Measurements from ENCODE around the gene RPH3AL.

Gene RPH3AL

DNA sequence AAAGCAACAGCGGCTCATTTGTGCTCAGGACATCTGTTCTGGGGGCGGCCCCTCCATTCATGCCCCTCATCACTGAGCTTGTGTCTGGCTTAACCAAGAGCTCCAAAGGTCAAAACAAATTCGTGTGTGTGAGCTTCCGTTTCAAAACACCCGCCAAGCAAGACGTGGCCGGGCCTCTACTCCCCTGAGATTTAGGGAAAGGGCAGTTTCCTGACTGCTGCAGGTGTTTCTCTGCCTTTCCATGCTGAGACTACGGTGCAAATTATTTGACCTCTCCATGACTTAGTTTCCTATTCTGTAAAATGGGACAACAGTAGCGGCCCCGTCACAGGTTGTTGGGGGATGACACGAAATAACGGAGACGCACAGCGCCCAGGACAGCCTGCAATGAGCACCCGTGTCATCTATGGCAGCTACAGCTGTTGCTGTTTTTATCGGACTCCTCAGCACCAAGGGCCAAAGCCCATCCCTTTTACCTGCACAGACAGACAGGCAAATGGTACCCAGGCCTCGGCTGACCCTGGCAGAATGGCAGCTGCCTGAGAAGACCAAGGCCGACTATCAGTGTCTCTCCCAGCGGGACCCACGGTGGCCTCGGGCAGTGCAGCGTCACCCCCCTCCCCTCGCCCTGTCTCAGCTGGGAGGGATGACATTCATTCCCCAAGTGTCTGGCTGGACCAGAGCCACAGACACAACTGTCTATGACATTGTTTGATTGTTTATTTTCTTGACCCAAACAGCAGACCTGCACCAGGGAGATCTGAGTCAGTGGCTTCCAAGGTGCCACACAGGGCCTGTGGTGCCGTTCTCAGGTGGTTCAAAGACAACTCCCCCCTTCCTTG lies 120.4 kb downstream of the RPH3AL start:
- Histone ChIP-seq H3K4me3 (ENCODE audit: control insufficient read depth in 1 of 7, extremely low read depth in 1 of 7, insufficient read depth in 4 of 7, low read depth in 2 of 7, low read length in 6 of 7) (no peak overlapping the region), H3K27ac (ENCODE audit: insufficient read depth in 1 of 2, low read depth in 1 of 2, low read length in 2 of 2, poor library complexity in 1 of 2, severe bottlenecking in 2 of 2) (no peak overlapping the region), H3K36me3 (ENCODE audit: control insufficient read depth in 4 of 4, insufficient read depth in 4 of 4, low read length in 3 of 4) (no peaks in the 10 kb centered on the region), H3K9me3 (ENCODE audit: control extremely low read depth in 1 of 5, control insufficient read depth in 4 of 5, insufficient read depth in 2 of 5, low read depth in 1 of 5, low read length in 4 of 5) (no peaks in the 10 kb centered on the region), H3K4me1 (ENCODE audit: control extremely low read depth in 1 of 4, control insufficient read depth in 4 of 4, insufficient read depth in 4 of 4, low read length in 3 of 4) (peaks cover 0 to 11% (median 3%) of the 10 kb centered on the region in 4 experiments), H3K27me3 (replicated peaks in 2 of 5; ENCODE audit: control insufficient read depth in 4 of 5, insufficient read depth in 5 of 5, low read length in 4 of 5) (peaks cover 0 to 14% (median 7%) of the 10 kb centered on the region in 5 experiments)
- ChIA-PET CTCF (interaction anchor here (1.0 to 1.4 kb wide), 2 partner anchors 45 to 59 kb away, joined by 4 to 5 read pairs; no protein-coding TSS in a partner anchor), POLR2A (no interaction called here)
- WGBS (ENCODE audit: insufficient coverage): 92% methylated on average over 23 of the region's 24 CpGs
- no peak for DNase-seq

DNA sequence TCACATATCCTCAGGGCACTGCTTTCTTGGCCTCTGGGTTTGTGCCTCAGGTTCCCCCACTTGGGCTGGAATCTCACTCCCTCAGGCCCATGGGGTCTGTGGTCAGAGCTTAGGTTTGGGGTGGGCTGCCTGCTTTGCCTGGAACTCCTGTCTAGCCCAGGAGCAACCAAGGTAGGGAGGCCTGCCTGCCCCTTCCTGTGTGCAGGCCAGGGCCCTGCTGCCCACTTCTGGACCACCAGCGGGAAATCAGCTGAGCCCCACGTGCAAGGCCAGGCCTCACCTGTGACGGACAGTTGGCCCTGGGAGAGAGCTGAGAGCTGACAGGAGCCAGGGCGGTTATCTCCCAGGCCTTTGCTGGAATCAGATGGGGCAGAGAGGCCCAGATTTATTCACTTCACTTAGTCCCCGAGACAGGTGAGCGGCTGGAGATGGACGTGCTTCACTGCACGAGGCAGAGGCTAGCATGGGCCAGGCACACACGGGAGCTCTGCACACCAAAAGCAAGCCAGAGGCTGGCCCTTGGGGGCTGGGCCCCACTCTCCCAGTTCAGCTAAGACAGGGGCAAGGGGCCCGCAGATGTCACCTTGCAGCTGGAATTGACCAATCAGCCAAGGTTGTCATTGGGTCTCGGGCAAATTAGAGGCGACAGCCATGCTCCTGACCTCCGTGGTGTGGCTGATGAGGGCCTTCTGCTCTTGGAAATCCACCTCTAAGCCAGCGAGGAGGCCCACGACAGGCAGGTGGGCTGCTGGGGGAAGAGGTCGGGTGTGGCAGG lies 121.2 kb downstream of the RPH3AL start:
- Histone ChIP-seq H3K9me3 (ENCODE audit: control extremely low read depth in 1 of 5, control insufficient read depth in 4 of 5, insufficient read depth in 2 of 5, low read depth in 1 of 5, low read length in 4 of 5) (no peaks in the 10 kb centered on the region), H3K27ac (ENCODE audit: insufficient read depth in 1 of 2, low read depth in 1 of 2, low read length in 2 of 2, poor library complexity in 1 of 2, severe bottlenecking in 2 of 2) (no peak overlapping the region), H3K27me3 (replicated peaks in 2 of 5; ENCODE audit: control insufficient read depth in 4 of 5, insufficient read depth in 5 of 5, low read length in 4 of 5) (peaks cover 0 to 14% (median 7%) of the 10 kb centered on the region in 5 experiments), H3K4me1 (ENCODE audit: control extremely low read depth in 1 of 4, control insufficient read depth in 4 of 4, insufficient read depth in 4 of 4, low read length in 3 of 4) (peaks cover 0 to 11% (median 3%) of the 10 kb centered on the region in 4 experiments), H3K36me3 (ENCODE audit: control insufficient read depth in 4 of 4, insufficient read depth in 4 of 4, low read length in 3 of 4) (no peaks in the 10 kb centered on the region), H3K4me3 (ENCODE audit: control insufficient read depth in 1 of 7, extremely low read depth in 1 of 7, insufficient read depth in 4 of 7, low read depth in 2 of 7, low read length in 6 of 7) (no peak overlapping the region)
- ChIA-PET POLR2A (no interaction called here), CTCF (interaction anchor here (1.0 kb wide), 1 partner anchor 58 kb away, joined by 5 read pairs; no protein-coding TSS in a partner anchor)
- no peak for DNase-seq
- 91% methylated on average over 16 of the region's 16 CpGs for WGBS (ENCODE audit: insufficient coverage)

DNA sequence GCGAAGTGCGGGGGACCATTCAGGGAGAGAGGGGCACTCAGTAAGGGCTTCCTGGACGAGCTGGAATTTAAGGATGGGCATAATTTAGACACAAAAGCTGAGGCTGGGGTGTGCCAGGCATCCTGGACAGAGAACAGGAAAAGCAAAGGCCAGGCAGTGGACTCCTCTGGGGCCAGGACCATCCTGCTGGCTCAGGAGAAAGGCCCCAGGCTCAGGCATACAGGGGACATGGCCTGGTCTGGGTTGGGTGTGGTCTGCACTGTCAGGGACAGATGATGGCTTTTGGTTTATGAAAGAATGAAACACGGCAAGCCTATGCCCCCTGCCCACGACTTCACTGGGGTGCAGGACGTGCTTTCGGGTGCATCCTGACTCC lies 122.2 kb downstream of the RPH3AL start:
- 98% methylated on average over 7 of the region's 7 CpGs for WGBS (ENCODE audit: insufficient coverage)
- POLR2A ChIA-PET: no interaction called here
- CTCF ChIA-PET: interaction anchor here (1.8 kb wide), 1 partner anchor 31 kb away, joined by 5 read pairs; no protein-coding TSS in a partner anchor

DNA sequence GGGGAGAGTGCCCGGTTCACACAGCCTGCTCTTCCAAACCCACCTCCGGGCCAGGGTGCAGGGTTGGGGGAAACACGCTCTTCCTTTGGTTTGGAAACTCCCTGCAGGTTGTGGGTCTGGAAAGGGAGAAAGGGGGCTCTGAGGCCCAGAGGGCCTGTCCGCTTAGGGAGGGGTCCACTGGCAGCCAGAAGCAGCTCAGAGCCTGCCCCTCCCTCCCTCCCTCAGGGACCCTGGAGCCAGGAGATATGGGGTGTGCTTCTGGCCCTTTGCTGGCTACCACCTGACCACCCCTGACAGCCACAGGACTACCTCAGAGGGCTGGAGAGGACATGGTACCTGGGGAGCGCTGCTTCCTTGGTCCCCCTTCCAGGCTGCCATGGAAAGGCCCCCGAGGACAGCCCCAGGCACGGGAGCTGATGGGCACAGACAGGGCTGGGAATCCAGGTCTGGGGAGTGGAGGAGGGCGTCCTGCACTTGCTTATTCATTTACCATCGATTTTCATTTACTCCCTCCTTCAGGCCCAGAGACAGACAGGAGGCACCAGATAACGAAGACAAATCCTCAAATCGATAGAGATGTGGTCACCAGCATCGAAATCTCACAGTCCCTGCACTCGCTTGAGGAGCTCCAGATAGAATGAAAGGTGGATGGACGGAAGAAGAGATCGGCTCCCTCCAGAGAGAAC lies 122.8 kb downstream of the RPH3AL start:
- Histone ChIP-seq H3K4me3 (ENCODE audit: control insufficient read depth in 1 of 7, extremely low read depth in 1 of 7, insufficient read depth in 4 of 7, low read depth in 2 of 7, low read length in 6 of 7) (no peak overlapping the region), H3K27ac (ENCODE audit: insufficient read depth in 1 of 2, low read depth in 1 of 2, low read length in 2 of 2, poor library complexity in 1 of 2, severe bottlenecking in 2 of 2) (no peak overlapping the region), H3K9me3 (ENCODE audit: control extremely low read depth in 1 of 5, control insufficient read depth in 4 of 5, insufficient read depth in 2 of 5, low read depth in 1 of 5, low read length in 4 of 5) (no peaks in the 10 kb centered on the region), H3K36me3 (ENCODE audit: control insufficient read depth in 4 of 4, insufficient read depth in 4 of 4, low read length in 3 of 4) (no peaks in the 10 kb centered on the region), H3K27me3 (replicated peaks in 2 of 5; ENCODE audit: control insufficient read depth in 4 of 5, insufficient read depth in 5 of 5, low read length in 4 of 5) (peaks cover 0 to 15% (median 6%) of the 10 kb centered on the region in 5 experiments), H3K4me1 (ENCODE audit: control extremely low read depth in 1 of 4, control insufficient read depth in 4 of 4, insufficient read depth in 4 of 4, low read length in 3 of 4) (peaks cover 0 to 10% (median 2%) of the 10 kb centered on the region in 4 experiments)
- 96% methylated on average over 10 of the region's 15 CpGs for WGBS (ENCODE audit: insufficient coverage)
- POLR2A ChIA-PET: no interaction called here
- no peak for DNase-seq
- CTCF ChIA-PET: interaction anchor here (1.8 to 2.0 kb wide), 2 partner anchors 9 to 30 kb away, joined by 5 read pairs; no protein-coding TSS in a partner anchor

More for the DNA sequence above, 122.2 kb downstream of the RPH3AL start:
- DNase-seq: no peak
- no peaks in the 10 kb centered on the region for H3K9me3 ChIP-seq (ENCODE audit: control extremely low read depth in 1 of 5, control insufficient read depth in 4 of 5, insufficient read depth in 2 of 5, low read depth in 1 of 5, low read length in 4 of 5)
- H3K4me1 ChIP-seq (ENCODE audit: control extremely low read depth in 1 of 4, control insufficient read depth in 4 of 4, insufficient read depth in 4 of 4, low read length in 3 of 4): peaks cover 0 to 11% (median 3%) of the 10 kb centered on the region in 4 experiments
- H3K36me3 ChIP-seq (ENCODE audit: control insufficient read depth in 4 of 4, insufficient read depth in 4 of 4, low read length in 3 of 4): no peaks in the 10 kb centered on the region
- no peak overlapping the region for H3K27ac ChIP-seq (ENCODE audit: insufficient read depth in 1 of 2, low read depth in 1 of 2, low read length in 2 of 2, poor library complexity in 1 of 2, severe bottlenecking in 2 of 2)
- no peak overlapping the region for H3K4me3 ChIP-seq (ENCODE audit: control insufficient read depth in 1 of 7, extremely low read depth in 1 of 7, insufficient read depth in 4 of 7, low read depth in 2 of 7, low read length in 6 of 7)
- peaks cover 0 to 16% (median 7%) of the 10 kb centered on the region in 5 experiments for H3K27me3 ChIP-seq (replicated peaks in 2 of 5; ENCODE audit: control insufficient read depth in 4 of 5, insufficient read depth in 5 of 5, low read length in 4 of 5)

DNA sequence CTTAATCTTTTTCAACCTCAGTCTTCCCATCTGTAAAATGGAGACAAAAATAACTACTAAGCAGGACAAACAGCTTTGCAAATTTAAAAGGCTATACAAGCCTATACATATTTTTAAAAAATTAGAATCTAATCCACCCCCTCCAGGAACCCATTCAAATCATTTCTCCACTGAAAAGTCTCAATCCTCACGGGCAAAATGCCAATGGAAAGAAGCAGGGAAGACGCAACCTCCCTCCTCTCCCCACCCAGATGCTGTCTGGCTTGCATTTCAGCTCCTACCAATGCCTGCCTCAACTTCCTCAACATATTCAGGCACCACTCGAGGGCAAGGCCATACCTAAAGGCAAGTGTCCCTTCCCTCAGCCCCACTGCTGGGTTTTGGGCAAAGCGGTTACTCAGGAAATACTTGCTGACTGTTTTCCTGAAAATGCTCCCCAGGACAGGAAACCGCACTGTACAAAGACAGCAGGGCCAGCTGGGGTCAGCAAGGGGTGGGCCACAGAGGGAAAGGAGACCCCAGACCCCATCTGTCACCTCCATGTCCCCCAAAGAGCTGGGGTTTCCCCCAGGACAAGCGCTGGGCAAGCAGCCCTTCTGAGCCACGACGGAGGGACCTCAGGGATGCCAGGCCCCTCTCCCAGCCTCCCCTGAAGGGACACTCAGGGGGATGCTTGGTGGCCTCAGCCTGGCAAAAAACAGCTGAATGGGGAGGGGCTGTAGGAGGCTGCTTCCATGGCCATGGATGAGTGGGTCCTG lies 123.5 kb downstream of the RPH3AL start:
- Histone ChIP-seq H3K27me3 (replicated peaks in 2 of 5; ENCODE audit: control insufficient read depth in 4 of 5, insufficient read depth in 5 of 5, low read length in 4 of 5) (peaks cover 0 to 9% (median 0%) of the 10 kb centered on the region in 5 experiments), H3K36me3 (ENCODE audit: control insufficient read depth in 4 of 4, insufficient read depth in 4 of 4, low read length in 3 of 4) (no peaks in the 10 kb centered on the region), H3K27ac (ENCODE audit: insufficient read depth in 1 of 2, low read depth in 1 of 2, low read length in 2 of 2, poor library complexity in 1 of 2, severe bottlenecking in 2 of 2) (no peak overlapping the region), H3K9me3 (ENCODE audit: control extremely low read depth in 1 of 5, control insufficient read depth in 4 of 5, insufficient read depth in 2 of 5, low read depth in 1 of 5, low read length in 4 of 5) (no peaks in the 10 kb centered on the region), H3K4me3 (ENCODE audit: control insufficient read depth in 1 of 7, extremely low read depth in 1 of 7, insufficient read depth in 4 of 7, low read depth in 2 of 7, low read length in 6 of 7) (no peak overlapping the region), H3K4me1 (ENCODE audit: control extremely low read depth in 1 of 4, control insufficient read depth in 4 of 4, insufficient read depth in 4 of 4, low read length in 3 of 4) (peaks cover 0 to 3% (median 0%) of the 10 kb centered on the region in 4 experiments)
- POLR2A ChIA-PET: no interaction called here
- 70% methylated on average over 6 of the region's 8 CpGs for WGBS (ENCODE audit: insufficient coverage)
- CTCF ChIA-PET: interaction anchor here (1.8 to 2.0 kb wide), 2 partner anchors 9 to 29 kb away, joined by 5 read pairs; no protein-coding TSS in a partner anchor
- DNase-seq: no peak

GRCh38 chr17:227946-228615 lies 124.5 kb downstream of the RPH3AL start:
- POLR2A ChIA-PET: no interaction called here
- WGBS (ENCODE audit: insufficient coverage): 93% methylated on average over 12 of the region's 19 CpGs
- Histone ChIP-seq H3K36me3 (ENCODE audit: control insufficient read depth in 4 of 4, insufficient read depth in 4 of 4, low read length in 3 of 4) (no peaks in the 10 kb centered on the region), H3K4me3 (ENCODE audit: control insufficient read depth in 1 of 7, extremely low read depth in 1 of 7, insufficient read depth in 4 of 7, low read depth in 2 of 7, low read length in 6 of 7) (no peak overlapping the region), H3K27me3 (replicated peaks in 2 of 5; ENCODE audit: control insufficient read depth in 4 of 5, insufficient read depth in 5 of 5, low read length in 4 of 5) (peaks cover 0 to 4% (median 0%) of the 10 kb centered on the region in 5 experiments), H3K9me3 (ENCODE audit: control extremely low read depth in 1 of 5, control insufficient read depth in 4 of 5, insufficient read depth in 2 of 5, low read depth in 1 of 5, low read length in 4 of 5) (no peaks in the 10 kb centered on the region), H3K4me1 (ENCODE audit: control extremely low read depth in 1 of 4, control insufficient read depth in 4 of 4, insufficient read depth in 4 of 4, low read length in 3 of 4) (peaks cover 0 to 3% (median 0%) of the 10 kb centered on the region in 4 experiments), H3K27ac (ENCODE audit: insufficient read depth in 1 of 2, low read depth in 1 of 2, low read length in 2 of 2, poor library complexity in 1 of 2, severe bottlenecking in 2 of 2) (no peak overlapping the region)
- DNase-seq: no peak
- CTCF ChIA-PET: interaction anchor here (2.0 kb wide), 1 partner anchor 11 kb away, joined by 5 read pairs; no protein-coding TSS in a partner anchor

All from common myeloid progenitor, CD34-positive (primary cell).